Astrocyte (in vitro differentiated cells and primary cell): ENCODE measurements around the gene PARVB. TPM values are rescaled to one million over a fixed set of nuclear protein-coding genes. Genes with fewer than 3 reads are reported as not detected.
A peak's percentile ranks its signal among the peaks of the same experiment; 100 is the strongest.

Experiments used
- DNase-seq: peaks from one replicate; pipeline ENCODE4 v3.0.0-alpha.2; 2010; ENCODE audit warnings: low read depth
- FAIRE-seq: peaks from 2 replicates; lab custom pipeline; 2011; peaks lifted over from hg19 to GRCh38; lab: Jason Lieb, UNC
- H2AFZ ChIP-seq: 2 replicates; pipeline ENCODE4 v1.6.0; 2012; ENCODE audit warnings: low read depth, low read length, inconsistent platforms
- H3K27ac ChIP-seq: 2 replicates; pipeline ENCODE4 v1.5.1; 2011; ENCODE audit warnings: low read depth, low read length, inconsistent platforms
- H3K27me3 ChIP-seq: 2 replicates; pipeline ENCODE4 v1.6.0; 2011; ENCODE audit warnings: low read length, inconsistent platforms; ENCODE audit not compliant: insufficient read depth
- H3K36me3 ChIP-seq: 2 replicates; pipeline ENCODE4 v1.5.1; 2011; ENCODE audit warnings: low read length, inconsistent platforms; ENCODE audit not compliant: insufficient read depth
- H3K4me1 ChIP-seq: 2 replicates; pipeline ENCODE4 v1.5.1; 2011; ENCODE audit warnings: low read length, inconsistent platforms; ENCODE audit not compliant: insufficient read depth
- H3K4me2 ChIP-seq: 2 replicates; pipeline ENCODE4 v1.6.0; 2012; ENCODE audit warnings: low read length, inconsistent platforms
- H3K4me3 ChIP-seq: 2 replicates; pipeline ENCODE4 v1.5.1; 2011; ENCODE audit warnings: low read depth, mild to moderate bottlenecking, low read length, inconsistent platforms; ENCODE audit not compliant: insufficient read depth
- H3K79me2 ChIP-seq: 2 replicates; pipeline ENCODE4 v1.6.0; 2012; ENCODE audit warnings: mild to moderate bottlenecking, low read length, inconsistent platforms; ENCODE audit not compliant: insufficient read depth
- H3K9ac ChIP-seq: 2 replicates; pipeline ENCODE4 v1.6.0; 2012; ENCODE audit warnings: mild to moderate bottlenecking, low read length, inconsistent platforms
- H3K9me3 ChIP-seq: 2 replicates; pipeline ENCODE4 v1.5.1; 2012; ENCODE audit warnings: low read depth, mild to moderate bottlenecking, low read length, inconsistent platforms; ENCODE audit not compliant: insufficient read depth
- H4K20me1 ChIP-seq: 2 replicates; pipeline ENCODE4 v1.6.0; 2012; ENCODE audit warnings: low read length, inconsistent platforms; ENCODE audit not compliant: insufficient read depth
- H3K27ac Mint-ChIP-seq: one replicate; pipeline ENCODE4 v1.8.0; 2021; ENCODE audit warnings: mild to moderate bottlenecking, mixed read lengths; ENCODE audit not compliant: unreplicated experiment
- H3K27me3 Mint-ChIP-seq: one replicate; pipeline ENCODE4 v1.8.0; 2021; ENCODE audit warnings: low read depth, mixed read lengths; ENCODE audit not compliant: unreplicated experiment
- H3K36me3 Mint-ChIP-seq: one replicate; pipeline ENCODE4 v1.8.0; 2021; ENCODE audit warnings: low read depth, mixed read lengths; ENCODE audit not compliant: unreplicated experiment
- H3K4me1 Mint-ChIP-seq: one replicate; pipeline ENCODE4 v1.8.0; 2021; ENCODE audit warnings: low read depth, mixed read lengths; ENCODE audit not compliant: unreplicated experiment
- H3K4me3 Mint-ChIP-seq: one replicate; pipeline ENCODE4 v1.8.0; 2021; ENCODE audit warnings: mild to moderate bottlenecking, moderate library complexity, mixed read lengths; ENCODE audit not compliant: unreplicated experiment
- H3K9me3 Mint-ChIP-seq: one replicate; pipeline ENCODE4 v1.8.0; 2021; ENCODE audit warnings: mild to moderate bottlenecking, mixed read lengths; ENCODE audit not compliant: unreplicated experiment
- EZH2 ChIP-seq: IDR thresholded peaks from 2 replicates; pipeline ENCODE4 v1.6.1; 2012; ENCODE audit warnings: mild to moderate bottlenecking, low read length, inconsistent platforms; ENCODE audit not compliant: insufficient read depth
- total RNA-seq: library from RNA; stranded (reverse); gene quantifications from 2 replicates; pipeline ENCODE4 v1.2.1, GENCODE V29; 2021
- TF ChIP-seq, protein P1 (sequence below): IDR thresholded peaks from 2 replicates; pipeline ENCODE4 v1.5.1; 2011; ENCODE audit warnings: low read depth, mild to moderate bottlenecking, inconsistent platforms, low read length, moderate library complexity; ENCODE audit not compliant: insufficient read depth

PARVB gene
- total RNA-seq, 1 donor from 2014 or later: 22.0 TPM

DNA sequence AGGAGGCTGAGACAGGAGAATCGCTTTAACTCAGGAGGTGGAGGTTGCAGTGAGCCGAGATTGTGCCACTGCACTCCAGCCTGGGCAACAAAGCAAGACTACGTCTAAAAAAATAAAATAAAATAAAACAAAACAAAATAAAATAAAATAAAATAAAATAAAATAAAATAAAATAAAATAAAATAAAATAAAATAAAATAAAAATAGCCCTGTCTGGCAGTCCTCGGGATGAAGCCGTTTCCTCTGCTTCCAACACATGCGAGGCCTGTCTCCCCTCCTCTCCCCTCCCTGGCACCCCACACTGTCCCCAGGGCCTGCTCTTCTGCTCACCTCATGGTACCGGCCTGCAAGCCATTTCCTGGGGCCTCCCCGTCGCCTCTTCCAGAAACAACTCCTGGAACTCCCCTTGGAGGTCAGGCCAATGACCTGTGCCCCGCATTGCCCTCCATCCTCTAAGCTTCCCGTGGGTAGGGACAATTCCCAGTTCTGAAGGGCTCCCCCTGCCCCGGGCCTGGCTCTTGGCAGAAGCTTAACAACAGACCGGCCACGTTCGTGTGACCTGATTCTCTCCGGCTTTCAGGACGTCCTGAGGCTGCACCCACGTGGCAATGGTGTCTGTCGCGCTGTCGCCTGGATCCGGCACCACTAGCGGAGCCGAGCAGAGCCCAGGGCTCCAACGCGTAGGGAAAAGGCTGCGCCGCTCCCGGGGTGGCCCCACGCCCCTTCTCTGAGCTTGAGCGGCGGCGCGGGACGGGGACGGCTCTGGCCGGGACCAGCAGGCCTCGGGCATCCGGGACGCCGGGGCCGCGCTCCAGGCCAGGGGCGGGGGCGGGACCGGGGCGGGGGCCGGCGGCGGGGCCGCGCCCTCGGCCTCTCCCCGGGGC, 456 bp upstream of the PARVB start:
- Histone ChIP-seq H3K4me1 (peaks cover 41% of the 10 kb centered on the region), H2AFZ (peak overlapping the region; percentile 95), H3K4me3 (peak overlapping the region; percentile 56), H3K36me3 (no peaks in the 10 kb centered on the region), H3K79me2 (peaks cover 47% of the 10 kb centered on the region), H3K9ac (peak overlapping the region; percentile 86), H3K9me3 (no peaks in the 10 kb centered on the region), H4K20me1 (no peaks in the 10 kb centered on the region), H3K27me3 (no peaks in the 10 kb centered on the region), H3K27ac (peak overlapping the region; percentile 74), H3K4me2 (peak overlapping the region; percentile 84)
- Mint-ChIP-seq H3K27ac (peak overlapping the region; percentile 77), H3K4me1 (peaks cover 9% of the 10 kb centered on the region), H3K4me3 (peak overlapping the region; percentile 76), H3K9me3 (peaks cover 2% of the 10 kb centered on the region), H3K27me3 (peaks cover 1% of the 10 kb centered on the region), H3K36me3 (no peaks in the 10 kb centered on the region)
- DNase-seq (peak; percentile 30), FAIRE-seq (no peak)
- TF ChIP-seq, protein P1, sequence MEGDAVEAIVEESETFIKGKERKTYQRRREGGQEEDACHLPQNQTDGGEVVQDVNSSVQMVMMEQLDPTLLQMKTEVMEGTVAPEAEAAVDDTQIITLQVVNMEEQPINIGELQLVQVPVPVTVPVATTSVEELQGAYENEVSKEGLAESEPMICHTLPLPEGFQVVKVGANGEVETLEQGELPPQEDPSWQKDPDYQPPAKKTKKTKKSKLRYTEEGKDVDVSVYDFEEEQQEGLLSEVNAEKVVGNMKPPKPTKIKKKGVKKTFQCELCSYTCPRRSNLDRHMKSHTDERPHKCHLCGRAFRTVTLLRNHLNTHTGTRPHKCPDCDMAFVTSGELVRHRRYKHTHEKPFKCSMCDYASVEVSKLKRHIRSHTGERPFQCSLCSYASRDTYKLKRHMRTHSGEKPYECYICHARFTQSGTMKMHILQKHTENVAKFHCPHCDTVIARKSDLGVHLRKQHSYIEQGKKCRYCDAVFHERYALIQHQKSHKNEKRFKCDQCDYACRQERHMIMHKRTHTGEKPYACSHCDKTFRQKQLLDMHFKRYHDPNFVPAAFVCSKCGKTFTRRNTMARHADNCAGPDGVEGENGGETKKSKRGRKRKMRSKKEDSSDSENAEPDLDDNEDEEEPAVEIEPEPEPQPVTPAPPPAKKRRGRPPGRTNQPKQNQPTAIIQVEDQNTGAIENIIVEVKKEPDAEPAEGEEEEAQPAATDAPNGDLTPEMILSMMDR: no peak
- TF ChIP-seq EZH2: no peak

DNA sequence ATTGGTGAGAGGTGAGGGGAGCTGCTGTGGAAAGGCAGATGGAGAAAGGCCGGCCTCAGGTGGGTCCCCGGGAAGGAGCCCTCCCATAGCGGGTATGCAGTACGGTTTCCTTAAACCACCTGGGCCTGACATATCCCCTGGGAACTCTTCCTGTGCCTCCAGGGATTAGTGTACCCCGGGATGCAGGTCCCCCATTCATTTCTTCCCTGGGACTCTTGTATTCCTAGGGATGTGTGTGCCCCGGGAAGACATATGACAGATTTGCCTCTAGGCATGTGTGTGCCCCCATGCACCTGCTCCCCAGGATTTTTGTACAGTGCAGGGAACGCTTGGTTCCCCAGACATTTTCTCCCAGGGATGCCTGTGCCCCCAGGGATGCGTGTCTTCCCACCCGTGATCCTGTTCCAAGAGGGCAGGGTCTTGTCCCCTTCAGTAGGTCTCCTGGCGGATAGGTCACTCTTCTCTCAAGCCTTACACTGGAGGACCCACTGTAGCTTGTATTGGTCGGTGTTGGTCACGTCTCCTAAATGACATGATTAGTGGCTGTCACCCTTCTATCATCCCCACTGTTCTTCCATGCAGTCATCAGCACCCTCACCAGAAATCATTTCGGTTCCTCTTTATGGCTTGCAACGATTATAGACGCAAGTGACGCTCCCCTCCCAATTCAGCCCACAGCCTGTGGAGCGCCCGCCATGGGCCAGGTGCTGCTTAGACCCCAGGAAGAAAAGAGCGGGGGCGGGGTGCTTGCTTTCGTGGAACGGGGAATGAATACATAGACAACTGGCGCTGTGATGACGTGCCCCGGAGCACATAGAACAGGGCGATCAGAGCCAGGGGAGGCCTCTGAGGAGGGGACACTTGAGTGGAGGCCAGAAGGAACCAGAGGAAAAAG, 1.3 kb downstream of the PARVB start:
- H4K20me1 ChIP-seq: no peaks in the 10 kb centered on the region
- peak overlapping the region; percentile 84 for H3K4me2 ChIP-seq
- Mint-ChIP-seq H3K4me1 (peaks cover 8% of the 10 kb centered on the region), H3K9me3 (peaks cover 2% of the 10 kb centered on the region), H3K27ac (no peak overlapping the region), H3K4me3 (peak overlapping the region; percentile 82), H3K27me3 (peaks cover 1% of the 10 kb centered on the region), H3K36me3 (no peaks in the 10 kb centered on the region)
- no peak overlapping the region for H2AFZ ChIP-seq
- no peak for DNase-seq
- peak overlapping the region; percentile 86 for H3K9ac ChIP-seq
- H3K27me3 ChIP-seq: no peaks in the 10 kb centered on the region
- TF ChIP-seq, protein P1: no peak
- no peak for TF ChIP-seq EZH2
- no peak for FAIRE-seq
- H3K4me3 ChIP-seq: peak overlapping the region; percentile 47
- no peaks in the 10 kb centered on the region for H3K36me3 ChIP-seq
- H3K27ac ChIP-seq: no peak overlapping the region
- peaks cover 58% of the 10 kb centered on the region for H3K79me2 ChIP-seq
- H3K9me3 ChIP-seq: no peaks in the 10 kb centered on the region
- H3K4me1 ChIP-seq: peaks cover 39% of the 10 kb centered on the region
